B cell (primary cell): Measurements from ENCODE around the gene ATP9B. TPM values are rescaled to one million over a fixed set of nuclear protein-coding genes. Genes with fewer than 3 reads are reported as not detected.

Experiments
- ATAC-seq: fragments of 200-7000 bp; cut with Tn5 transposase; one replicate; pipeline ENCODE4 v1.10.0; 2021; ENCODE audit warnings: low read depth, mild to moderate bottlenecking, moderate number of reproducible peaks, moderate library complexity
- CTCF ChIA-PET: fragments of 350-600 bp; sonication (Branson Sonifier 250); formaldehyde crosslinking; loops from one replicate; lab custom pipeline; 2021; ENCODE audit warnings: antibody characterized with exemption, inconsistent platforms; lab: Charles Lee
- POLR2A ChIA-PET: fragments of 350-600 bp; sonication (Branson Sonifier 250); formaldehyde crosslinking; loops from one replicate; lab custom pipeline; 2021; ENCODE audit warnings: antibody characterized with exemption; lab: Charles Lee
- DNase-seq: peaks from one replicate; pipeline ENCODE4 v3.0.0; 2013
- H2AFZ ChIP-seq: 2 replicates; pipeline ENCODE4 v1.6.1; 2012; ENCODE audit warnings: mild to moderate bottlenecking, low read depth, low read length; ENCODE audit not compliant: insufficient read depth, poor library complexity, severe bottlenecking
- H3K27ac ChIP-seq, 2 donors: 1 replicate in 1 of 2; 2 replicates in 1 of 2; pipeline ENCODE4 v1.5.1; 2012 to 2013; ENCODE audit warnings: low read length in 2 of 2, mild to moderate bottlenecking in 2 of 2, moderate library complexity in 1 of 2
- H3K27me3 ChIP-seq, 4 experiments: fragments of 200-600 bp in 1 of 4; sonication (generic) in 1 of 4; replicated peaks in 1 of 4; 1 replicate in 2 of 4; 2 replicates in 2 of 4; pipeline versions ENCODE4 v1.6.1 to v1.7.0; 2013 to 2016; ENCODE audit warnings: low read length in 3 of 4, mild to moderate bottlenecking in 2 of 4, mixed read lengths in 1 of 4, moderate library complexity in 1 of 4; ENCODE audit not compliant: insufficient read depth in 4 of 4, control insufficient read depth in 3 of 4; ENCODE audit errors: control extremely low read depth in 1 of 4
- H3K36me3 ChIP-seq, 2 experiments: replicated peaks in 1 of 2; 1 replicate in 1 of 2; 2 replicates in 1 of 2; pipeline versions ENCODE4 v1.6.1 to v1.7.1; 2013; ENCODE audit warnings: low read length in 1 of 2; ENCODE audit not compliant: insufficient read depth in 2 of 2, control insufficient read depth in 1 of 2; ENCODE audit errors: control extremely low read depth in 1 of 2, extremely low read depth in 1 of 2
- H3K4me1 ChIP-seq, 2 donors: fragments of 200-600 bp in 1 of 2; sonication (generic) in 1 of 2; 1 replicate in 1 of 2; 2 replicates in 1 of 2; pipeline versions ENCODE4 v1.5.1 to v1.6.1; 2013 to 2017; ENCODE audit warnings: low read length in 2 of 2; ENCODE audit not compliant: control insufficient read depth in 2 of 2, insufficient read depth in 2 of 2
- H3K4me2 ChIP-seq: replicated peaks from 2 replicates; pipeline ENCODE3; 2012; ENCODE audit warnings: mild to moderate bottlenecking, low read depth, low read length; ENCODE audit not compliant: poor library complexity, severe bottlenecking
- H3K4me3 ChIP-seq, 5 experiments: fragments of 200-600 bp in 1 of 5; sonication (generic) in 1 of 5; 1 replicate in 3 of 5; 2 replicates in 2 of 5; pipeline versions ENCODE4 v1.5.1 to v1.7.0; 2011 to 2016; ENCODE audit warnings: low read length in 4 of 5, mild to moderate bottlenecking in 4 of 5, low read depth in 2 of 5, control low read depth in 1 of 5, moderate library complexity in 1 of 5; ENCODE audit not compliant: insufficient read depth in 1 of 5; ENCODE audit errors: control extremely low read depth in 1 of 5, extremely low read depth in 1 of 5
- H3K79me2 ChIP-seq: fragments of 200-600 bp; sonication (generic); one replicate; pipeline ENCODE4 v1.6.0; 2016; ENCODE audit warnings: low read length; ENCODE audit not compliant: control insufficient read depth, insufficient read depth
- H3K9ac ChIP-seq: fragments of 200-600 bp; sonication (generic); 2 replicates; pipeline ENCODE4 v1.6.1; 2017; ENCODE audit warnings: mild to moderate bottlenecking, low read length, moderate library complexity
- H3K9me3 ChIP-seq, 3 donors: one replicate each; pipeline versions ENCODE4 v1.6.1 to v1.7.1; 2013; ENCODE audit warnings: low read length in 2 of 3; ENCODE audit not compliant: control insufficient read depth in 2 of 3, insufficient read depth in 1 of 3; ENCODE audit errors: control extremely low read depth in 1 of 3
- H4K20me1 ChIP-seq: 2 replicates; pipeline ENCODE4 v1.6.0; 2012; ENCODE audit warnings: mild to moderate bottlenecking, low read length; ENCODE audit not compliant: insufficient read depth, control insufficient read depth, poor library complexity, severe bottlenecking
- H3K27ac Mint-ChIP-seq: one replicate; pipeline ENCODE4 v1.8.0; 2021; ENCODE audit warnings: mixed read lengths
- H3K27me3 Mint-ChIP-seq: one replicate; pipeline ENCODE4 v1.8.0; 2021; ENCODE audit warnings: mixed read lengths
- H3K4me1 Mint-ChIP-seq: one replicate; pipeline ENCODE4 v1.8.0; 2021; ENCODE audit warnings: mixed read lengths
- H3K4me3 Mint-ChIP-seq: one replicate; pipeline ENCODE4 v1.8.0; 2021; ENCODE audit warnings: mixed read lengths
- H3K9me3 Mint-ChIP-seq: one replicate; pipeline ENCODE4 v1.8.0; 2022; ENCODE audit warnings: mixed read lengths; ENCODE audit not compliant: insufficient read depth
- EZH2 ChIP-seq: IDR thresholded peaks from 2 replicates; pipeline ENCODE4 v1.6.1; 2012; ENCODE audit warnings: borderline replicate concordance, low read depth, mild to moderate bottlenecking, moderate library complexity, low read length; ENCODE audit not compliant: insufficient read depth, poor library complexity, severe bottlenecking
- WGBS: methylation state at CpG from one replicate; pipeline ENCODE4 v1.1.5; 2013; ENCODE audit warnings: missing lambda C conversion rate; ENCODE audit not compliant: insufficient coverage; 5-methylcytosine and 5-hydroxymethylcytosine counted together
- intact Hi-C: fragments of 100-400 bp; cut with micrococcal nuclease; formaldehyde crosslinking; loops from one replicate; pipeline ENCODE4 v1.10.0; 2022
- polyA plus RNA-seq: library from polyadenylated mRNA; depleted of rRNA; stranded (reverse); fragments of >200 nt; gene quantifications from 2 replicates; pipeline ENCODE4 v1.2.3, GENCODE V29; 2012
- total RNA-seq, 2 donors: library from RNA; stranded (reverse); fragments of 120-200 nt in 1 of 2; gene quantifications; 1 replicate in 1 of 2; 2 replicates in 1 of 2; pipeline versions ENCODE4 v1.2.3 to v1.2.4, GENCODE V29; 2013 to 2022
- TF ChIP-seq, protein P1 (sequence below): fragments of 200-600 bp; IDR thresholded peaks from one replicate; pipeline ENCODE4 v1.8.0; 2022; ENCODE audit warnings: antibody characterized with exemption, mild to moderate bottlenecking

The ATP9B gene
- total and polyA plus RNA-seq, 2 donors (not counting 1 experiment from before 2014, with no cell fraction given) = 34.3 to 71.7 TPM

DNA sequence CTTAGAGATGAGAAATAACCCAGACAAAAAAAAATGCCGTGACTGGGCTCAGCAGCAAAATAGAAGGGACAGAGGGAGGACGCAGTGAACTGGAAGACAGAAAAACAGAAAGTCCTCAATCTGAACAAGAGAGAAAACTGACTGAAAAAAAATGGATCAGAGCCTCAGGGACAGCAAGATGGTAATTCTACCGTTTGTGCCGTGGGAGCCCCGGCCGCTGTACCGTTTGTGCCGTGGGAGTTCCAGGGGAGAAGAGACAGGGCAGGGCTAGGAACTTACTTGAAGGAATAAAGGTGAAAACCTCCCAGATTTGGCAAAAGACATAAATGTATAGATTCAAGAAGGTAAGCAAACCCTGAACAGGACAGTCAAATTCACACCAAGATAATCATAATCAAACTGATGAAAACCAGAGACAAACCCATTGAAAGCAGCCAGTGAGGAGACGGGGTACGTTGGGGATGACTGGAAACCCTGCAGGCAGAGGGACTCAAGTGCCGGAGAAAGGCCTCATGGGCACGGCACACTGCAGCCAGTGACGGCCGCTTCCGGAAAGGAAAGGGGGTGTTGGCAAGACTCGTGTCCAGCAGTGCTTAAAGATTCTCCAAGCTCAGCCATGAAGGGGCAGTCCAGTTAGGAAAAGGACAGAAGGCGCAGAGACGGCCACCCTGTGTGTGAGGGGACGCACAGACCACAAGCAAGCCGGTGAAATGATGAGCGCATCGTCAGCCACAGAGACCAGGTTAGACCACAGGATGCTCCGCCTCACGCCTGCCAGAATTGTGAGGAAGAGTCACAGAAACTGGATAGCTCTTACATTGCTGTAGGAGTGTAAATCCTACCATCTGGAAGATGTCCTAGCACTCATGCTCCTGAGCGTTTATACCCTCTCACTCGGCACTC is 286.5 kb downstream of the ATP9B start:
- no peak for ATAC-seq
- Histone ChIP-seq H4K20me1 (no peaks in the 10 kb centered on the region), H3K79me2 (no peaks in the 10 kb centered on the region), H3K27ac (no peak overlapping the region), H3K27me3 (no peaks in the 10 kb centered on the region), H3K9ac (no peak overlapping the region), H3K4me3 (no peak overlapping the region), H3K36me3 (peaks cover 0 to 17% of the 10 kb centered on the region in 2 experiments), H3K4me2 (no peak overlapping the region), H3K4me1 (peaks cover 0 to 9% of the 10 kb centered on the region in 2 donors), H3K9me3 (no peaks in the 10 kb centered on the region), H2AFZ (no peak overlapping the region)
- intact Hi-C loops = no loop called here
- Mint-ChIP-seq H3K27me3 (no peaks in the 10 kb centered on the region), H3K4me1 (peaks cover 15% of the 10 kb centered on the region), H3K27ac (no peak overlapping the region), H3K9me3 (no peaks in the 10 kb centered on the region), H3K4me3 (no peak overlapping the region)
- TF ChIP-seq EZH2 = no peak
- TF ChIP-seq, protein P1, sequence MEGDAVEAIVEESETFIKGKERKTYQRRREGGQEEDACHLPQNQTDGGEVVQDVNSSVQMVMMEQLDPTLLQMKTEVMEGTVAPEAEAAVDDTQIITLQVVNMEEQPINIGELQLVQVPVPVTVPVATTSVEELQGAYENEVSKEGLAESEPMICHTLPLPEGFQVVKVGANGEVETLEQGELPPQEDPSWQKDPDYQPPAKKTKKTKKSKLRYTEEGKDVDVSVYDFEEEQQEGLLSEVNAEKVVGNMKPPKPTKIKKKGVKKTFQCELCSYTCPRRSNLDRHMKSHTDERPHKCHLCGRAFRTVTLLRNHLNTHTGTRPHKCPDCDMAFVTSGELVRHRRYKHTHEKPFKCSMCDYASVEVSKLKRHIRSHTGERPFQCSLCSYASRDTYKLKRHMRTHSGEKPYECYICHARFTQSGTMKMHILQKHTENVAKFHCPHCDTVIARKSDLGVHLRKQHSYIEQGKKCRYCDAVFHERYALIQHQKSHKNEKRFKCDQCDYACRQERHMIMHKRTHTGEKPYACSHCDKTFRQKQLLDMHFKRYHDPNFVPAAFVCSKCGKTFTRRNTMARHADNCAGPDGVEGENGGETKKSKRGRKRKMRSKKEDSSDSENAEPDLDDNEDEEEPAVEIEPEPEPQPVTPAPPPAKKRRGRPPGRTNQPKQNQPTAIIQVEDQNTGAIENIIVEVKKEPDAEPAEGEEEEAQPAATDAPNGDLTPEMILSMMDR = no peak
- no peak for DNase-seq
- 77% methylated on average over 26 of the region's 26 CpGs for WGBS
- POLR2A ChIA-PET = no interaction called here
- CTCF ChIA-PET = no interaction called here

DNA sequence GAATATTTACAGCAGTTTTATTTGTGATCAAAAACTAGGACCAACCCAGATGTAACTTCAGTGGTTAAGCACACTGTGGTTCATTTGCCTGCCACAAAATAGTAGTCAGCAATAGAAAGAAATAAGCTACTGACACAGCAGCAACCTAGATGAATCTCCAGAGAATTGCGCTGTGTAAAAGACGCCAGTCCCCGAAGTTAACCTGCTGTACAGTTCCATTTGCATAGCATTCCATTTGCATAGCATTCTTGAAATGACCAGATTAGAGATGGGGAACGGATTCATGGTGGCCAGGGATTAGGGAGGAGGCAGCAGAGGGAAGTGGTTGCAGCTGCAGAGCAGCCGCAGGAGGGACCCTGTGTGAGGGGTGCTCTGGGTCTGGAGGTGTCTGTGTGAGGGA is 287.2 kb downstream of the ATP9B start:
- intact Hi-C loops = no loop called here
- Histone ChIP-seq H3K27me3 (no peaks in the 10 kb centered on the region), H3K27ac (no peak overlapping the region), H3K4me3 (no peak overlapping the region), H4K20me1 (no peaks in the 10 kb centered on the region), H3K36me3 (peaks cover 0 to 23% of the 10 kb centered on the region in 2 experiments), H3K9ac (no peak overlapping the region), H3K9me3 (no peaks in the 10 kb centered on the region), H3K4me2 (no peak overlapping the region), H3K79me2 (no peaks in the 10 kb centered on the region), H2AFZ (no peak overlapping the region), H3K4me1 (peaks cover 0 to 9% of the 10 kb centered on the region in 2 donors)
- DNase-seq = no peak
- H3K27me3 Mint-ChIP-seq = no peaks in the 10 kb centered on the region
- no peak overlapping the region for H3K4me3 Mint-ChIP-seq
- 51% methylated on average over 4 of the region's 5 CpGs for WGBS
- no peaks in the 10 kb centered on the region for H3K9me3 Mint-ChIP-seq
- no peak overlapping the region for H3K27ac Mint-ChIP-seq
- ATAC-seq = no peak
- TF ChIP-seq EZH2 = no peak
- TF ChIP-seq, protein P1 = no peak
- peaks cover 15% of the 10 kb centered on the region for H3K4me1 Mint-ChIP-seq
- ChIA-PET POLR2A (no interaction called here), CTCF (no interaction called here)
